ENCODE measurements around the gene MCOLN3.

DNA sequence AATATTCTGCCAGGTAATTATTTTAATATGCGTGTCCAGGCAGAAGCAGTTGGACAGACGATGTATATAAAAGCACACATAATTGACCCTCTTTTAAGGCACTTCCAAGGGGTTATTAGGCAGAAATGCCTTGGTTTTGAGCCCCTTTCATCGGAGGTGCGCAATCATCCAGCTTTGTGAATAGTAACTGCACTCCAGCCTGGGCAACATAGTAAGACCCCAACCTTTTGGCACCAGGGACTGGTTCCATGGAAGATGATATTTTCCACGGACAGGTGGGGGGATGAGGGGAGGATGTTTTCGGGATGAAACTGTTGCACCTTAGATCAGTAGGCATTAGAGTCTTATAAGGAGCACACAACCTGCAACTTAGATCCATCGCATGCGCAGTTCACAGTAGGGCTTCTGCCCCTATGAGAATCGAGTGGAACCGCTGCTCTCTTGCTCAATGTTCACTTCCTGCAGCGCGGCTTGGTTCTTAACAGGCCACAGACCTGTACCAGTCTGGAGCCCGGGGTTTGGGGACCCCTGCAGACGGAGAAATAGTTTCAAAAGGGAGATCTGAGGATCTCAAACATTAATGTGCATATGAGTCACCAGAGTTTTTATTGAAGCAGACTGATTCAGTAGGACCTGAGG lies 49.5 kb downstream of the MCOLN3 start:
- TF ChIP-seq, protein P1, sequence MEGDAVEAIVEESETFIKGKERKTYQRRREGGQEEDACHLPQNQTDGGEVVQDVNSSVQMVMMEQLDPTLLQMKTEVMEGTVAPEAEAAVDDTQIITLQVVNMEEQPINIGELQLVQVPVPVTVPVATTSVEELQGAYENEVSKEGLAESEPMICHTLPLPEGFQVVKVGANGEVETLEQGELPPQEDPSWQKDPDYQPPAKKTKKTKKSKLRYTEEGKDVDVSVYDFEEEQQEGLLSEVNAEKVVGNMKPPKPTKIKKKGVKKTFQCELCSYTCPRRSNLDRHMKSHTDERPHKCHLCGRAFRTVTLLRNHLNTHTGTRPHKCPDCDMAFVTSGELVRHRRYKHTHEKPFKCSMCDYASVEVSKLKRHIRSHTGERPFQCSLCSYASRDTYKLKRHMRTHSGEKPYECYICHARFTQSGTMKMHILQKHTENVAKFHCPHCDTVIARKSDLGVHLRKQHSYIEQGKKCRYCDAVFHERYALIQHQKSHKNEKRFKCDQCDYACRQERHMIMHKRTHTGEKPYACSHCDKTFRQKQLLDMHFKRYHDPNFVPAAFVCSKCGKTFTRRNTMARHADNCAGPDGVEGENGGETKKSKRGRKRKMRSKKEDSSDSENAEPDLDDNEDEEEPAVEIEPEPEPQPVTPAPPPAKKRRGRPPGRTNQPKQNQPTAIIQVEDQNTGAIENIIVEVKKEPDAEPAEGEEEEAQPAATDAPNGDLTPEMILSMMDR (tag by site-specific recombination; IDR thresholded peaks at IDR 0.05) = no peak
- TF ChIP-seq ZFP69B (tag by site-specific recombination; IDR thresholded peaks at IDR 0.05) (no peak), ZNF10 (tag by site-specific recombination; IDR thresholded peaks at IDR 0.05) (no peak), YY1 (tag by site-specific recombination; IDR thresholded peaks at IDR 0.05) (no peak)
